SK-N-SH (cell line): ENCODE data around the gene BRD3. TPM values are rescaled to one million over a fixed set of nuclear protein-coding genes. Genes with fewer than 3 reads are reported as not detected.
A peak's percentile ranks its signal among the peaks of the same experiment; 100 is the strongest.

ENCODE experiments used
- CTCF ChIA-PET: fragments of 300-600, 350-600 bp; formaldehyde crosslinking; extraction: SDS; loops from one replicate; lab custom pipeline; 2021; lab: Yijun Ruan, JAX
- POLR2A ChIA-PET: fragments of 350-600 bp; sonication (Branson Sonifier 250); formaldehyde crosslinking; extraction: SDS; loops from one replicate; lab custom pipeline; 2020; ENCODE audit warnings: antibody characterized with exemption, inconsistent platforms; lab: Yijun Ruan, JAX
- DNase-seq: peaks from one replicate; pipeline ENCODE4 v3.0.0; 2012
- H2AFZ ChIP-seq: fragments of 200-600 bp; sonication (generic); 2 replicates; pipeline ENCODE4 v1.8.1; 2016; ENCODE audit warnings: antibody characterized with exemption, mild to moderate bottlenecking, low read depth
- H3F3A ChIP-seq: fragments of 200-600 bp; sonication (generic); replicated peaks from 2 replicates; pipeline ENCODE3; 2016; ENCODE audit warnings: antibody characterized with exemption, mild to moderate bottlenecking; ENCODE audit not compliant: insufficient read depth
- H3K27ac ChIP-seq, 2 experiments: fragments of 200-500 bp in 1 of 2; fragments of 200-600 bp in 1 of 2; sonication (Bioruptor generic) in 1 of 2; sonication (generic), shearing (Covaris generic) in 1 of 2; 2 replicates each; pipeline versions ENCODE4 v1.5.1 to v1.6.1; 2014 to 2016; ENCODE audit warnings: low read depth in 2 of 2, inconsistent platforms in 1 of 2, low read length in 1 of 2, mild to moderate bottlenecking in 1 of 2, mixed read lengths in 1 of 2
- H3K27me3 ChIP-seq: fragments of 200-600 bp; sonication (generic), shearing (Covaris generic); 2 replicates; pipeline ENCODE4 v1.6.1; 2016; ENCODE audit warnings: mixed run types; ENCODE audit not compliant: insufficient read depth
- H3K36me3 ChIP-seq, 2 experiments: fragments of 200-500 bp in 1 of 2; fragments of 200-600 bp in 1 of 2; sonication (Bioruptor generic) in 1 of 2; sonication (generic) in 1 of 2; replicated peaks in 1 of 2; 2 replicates each; pipeline versions ENCODE3 to v1.5.1; 2014 to 2016; ENCODE audit warnings: low read length in 1 of 2, mild to moderate bottlenecking in 1 of 2; ENCODE audit not compliant: insufficient read depth in 2 of 2, control insufficient read depth in 1 of 2
- H3K4me1 ChIP-seq, 2 experiments: fragments of 200-500 bp in 1 of 2; fragments of 200-600 bp in 1 of 2; sonication (Bioruptor generic) in 1 of 2; sonication (generic), shearing (Covaris generic) in 1 of 2; 2 replicates each; pipeline versions ENCODE4 v1.5.1 to v1.6.1; 2014 to 2016; ENCODE audit warnings: low read depth in 1 of 2, low read length in 1 of 2, mixed run types in 1 of 2; ENCODE audit not compliant: insufficient read depth in 2 of 2, control insufficient read depth in 1 of 2
- H3K4me2 ChIP-seq: fragments of 200-600 bp; sonication (generic), shearing (Covaris generic); 2 replicates; pipeline ENCODE4 v1.6.1; 2017; ENCODE audit warnings: mixed run types
- H3K4me3 ChIP-seq, 2 experiments: fragments of 200-500 bp in 1 of 2; fragments of 200-600 bp in 1 of 2; sonication (Bioruptor generic) in 1 of 2; sonication (generic), shearing (Covaris generic) in 1 of 2; 2 replicates each; pipeline versions ENCODE4 v1.5.1 to v1.8.1; 2014 to 2016; ENCODE audit warnings: low read depth in 2 of 2, inconsistent platforms in 1 of 2, low read length in 1 of 2, mild to moderate bottlenecking in 1 of 2, mixed read lengths in 1 of 2, moderate library complexity in 1 of 2
- H3K79me2 ChIP-seq: fragments of 200-600 bp; sonication (generic); 2 replicates; pipeline ENCODE4 v1.8.1; 2017; ENCODE audit warnings: mild to moderate bottlenecking; ENCODE audit not compliant: insufficient read depth
- H3K9ac ChIP-seq: fragments of 200-600 bp; sonication (generic); 2 replicates; pipeline ENCODE4 v1.6.1; 2017; ENCODE audit warnings: mixed run types
- H3K9me2 ChIP-seq: fragments of 200-600 bp; sonication (generic); 2 replicates; pipeline ENCODE4 v1.6.1; 2017; ENCODE audit warnings: mixed run types
- H3K9me3 ChIP-seq: fragments of 200-600 bp; sonication (generic); 2 replicates; pipeline ENCODE4 v1.6.1; 2017; ENCODE audit warnings: mixed run types, mild to moderate bottlenecking, moderate library complexity
- H4K20me1 ChIP-seq: fragments of 200-600 bp; sonication (generic); 2 replicates; pipeline ENCODE4 v1.6.1; 2017; ENCODE audit warnings: mild to moderate bottlenecking, mixed run types; ENCODE audit not compliant: insufficient read depth
- CHD2 ChIP-seq: fragments of 150-350 bp; IDR thresholded peaks from 2 replicates; pipeline ENCODE4 v1.6.1; 2018; ENCODE audit warnings: low read length; ENCODE audit not compliant: partially characterized antibody
- ELF1 ChIP-seq: IDR thresholded peaks from 2 replicates; pipeline ENCODE4 v1.4.0; 2012
- EP300 ChIP-seq, 2 experiments: IDR thresholded peaks; 2 replicates each; pipeline versions ENCODE4 v1.4.0 to v1.6.1; 2012; ENCODE audit warnings: borderline replicate concordance in 1 of 2, low read depth in 1 of 2, low read length in 1 of 2
- GABPA ChIP-seq: IDR thresholded peaks from 2 replicates; pipeline ENCODE4 v1.4.0; 2012; ENCODE audit warnings: low read depth, mild to moderate bottlenecking
- GATA2 ChIP-seq: sonication (generic); formaldehyde crosslinking; IDR thresholded peaks from 2 replicates; pipeline ENCODE4 v1.5.0; 2020; ENCODE audit warnings: mild to moderate bottlenecking, missing genetic modification reagents
- NFIC ChIP-seq: IDR thresholded peaks from 2 replicates; pipeline ENCODE4 v1.4.0; 2012; ENCODE audit warnings: borderline replicate concordance
- POLR2AphosphoS5 ChIP-seq: IDR thresholded peaks from 2 replicates; pipeline ENCODE4 v1.6.1; 2012; ENCODE audit warnings: low read depth, low read length
- RAD21 ChIP-seq: IDR thresholded peaks from 2 replicates; pipeline ENCODE4 v1.6.1; 2012; ENCODE audit warnings: mild to moderate bottlenecking, low read length
- RCOR1 ChIP-seq: fragments of 150-350 bp; IDR thresholded peaks from 2 replicates; pipeline ENCODE4 v1.6.1; 2017; ENCODE audit warnings: antibody characterized with exemption, low read length
- RFX5 ChIP-seq: IDR thresholded peaks from 2 replicates; pipeline ENCODE4 v1.6.1; 2012; ENCODE audit warnings: mild to moderate bottlenecking, improper control_type of control experiment, low read length
- RXRA ChIP-seq: IDR thresholded peaks from 2 replicates; pipeline ENCODE4 v1.4.0; 2012; ENCODE audit warnings: low read depth, mild to moderate bottlenecking, borderline replicate concordance
- SIN3A ChIP-seq: IDR thresholded peaks from 2 replicates; pipeline ENCODE4 v1.6.1; 2012; ENCODE audit warnings: low read depth, mild to moderate bottlenecking, low read length, moderate library complexity, borderline replicate concordance
- TAF1 ChIP-seq: IDR thresholded peaks from 2 replicates; pipeline ENCODE4 v1.6.1; 2012; ENCODE audit warnings: low read depth, mild to moderate bottlenecking, low read length, moderate library complexity, borderline replicate concordance
- YY1 ChIP-seq: IDR thresholded peaks from 2 replicates; pipeline ENCODE4 v1.4.0; 2012; ENCODE audit warnings: low read depth, mild to moderate bottlenecking
- WGBS: methylation state at CpG from one replicate; pipeline ENCODE4 v1.1.6; 2017; ENCODE audit warnings: low lambda C conversion rate; 5-methylcytosine and 5-hydroxymethylcytosine counted together
- polyA plus RNA-seq, 3 experiments: library from polyadenylated mRNA; depleted of rRNA; stranded (reverse); fragments of >200 nt; gene quantifications; 2 replicates each; pipeline ENCODE4 v1.2.3, GENCODE V29; 2012
- TF ChIP-seq, protein P1 (sequence below): IDR thresholded peaks from 2 replicates; pipeline ENCODE4 v1.6.1; 2012; ENCODE audit warnings: mild to moderate bottlenecking, low read depth, low read length, moderate library complexity
- TF ChIP-seq, protein P2 (sequence below): IDR thresholded peaks from 2 replicates; pipeline ENCODE4 v1.4.0; 2012; ENCODE audit warnings: low read depth
- TF ChIP-seq, protein P3 (sequence below): IDR thresholded peaks from 2 replicates; pipeline ENCODE4 v1.4.0; 2012; ENCODE audit warnings: low read depth, borderline replicate concordance
- TF ChIP-seq, protein P4 (sequence below): fragments of 150-350 bp; IDR thresholded peaks from 2 replicates; pipeline ENCODE4 v1.6.1; 2016; ENCODE audit warnings: mild to moderate bottlenecking, low read depth, low read length
- TF ChIP-seq, protein P5 (sequence below): IDR thresholded peaks from 2 replicates; pipeline ENCODE4; 2012
- TF ChIP-seq, protein P6 (sequence below): IDR thresholded peaks from 2 replicates; pipeline ENCODE4 v1.4.0; 2012; ENCODE audit warnings: low read depth, borderline replicate concordance

The BRD3 gene
- polyA plus RNA-seq, 1 of the 3 experiments (the other 2 are of a cell fraction), result 11.4 TPM

DNA sequence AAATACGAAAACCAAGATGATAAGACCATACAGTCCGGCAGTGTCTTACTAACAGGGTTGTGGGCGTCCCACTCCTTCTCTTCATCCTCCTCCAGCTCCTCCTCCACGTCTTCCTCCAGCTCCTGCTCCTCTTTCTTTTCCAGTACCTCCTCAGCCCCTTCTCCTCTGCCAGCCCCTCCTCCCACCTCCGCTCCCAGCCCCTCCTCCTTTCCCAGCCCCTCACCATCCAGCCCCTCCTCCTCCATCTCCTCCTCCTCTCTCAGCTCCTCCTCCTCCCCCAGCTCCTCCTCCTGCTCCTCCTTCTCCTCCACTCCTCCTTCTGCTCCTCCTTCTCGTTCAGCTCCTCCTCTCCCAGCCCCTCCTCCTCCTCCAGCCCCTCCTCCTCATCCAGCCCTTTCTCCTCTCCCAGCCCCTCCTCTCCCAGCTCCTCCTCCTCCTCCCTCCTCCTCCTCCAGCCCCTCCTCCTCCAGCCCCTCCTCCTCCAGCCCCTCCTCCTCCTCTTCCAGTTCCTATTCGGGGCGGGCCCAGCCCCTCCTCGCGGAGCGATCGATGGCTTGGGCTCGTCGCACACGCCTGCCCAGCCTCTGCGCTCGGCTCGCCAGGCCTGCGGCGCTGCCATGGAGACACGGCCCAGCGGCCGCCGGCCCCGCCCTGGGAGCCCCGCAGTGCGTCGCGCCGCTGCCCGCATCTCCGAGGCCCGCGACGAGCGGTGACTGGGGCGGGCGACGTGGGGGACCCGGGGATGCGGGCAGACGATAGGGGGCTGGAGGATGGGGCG lies 42.8 kb downstream of the BRD3 start, which contains the start of gene BRD3OS:
Gene BRD3OS, plus strand, starts transcription at position 654 of the 778 bp plus-strand sequence. CDS start 1,267 bp downstream, outside the sequence.
- ChIA-PET POLR2A (interaction anchor here (1.5 kb wide), 1 partner anchor 41 kb away, joined by 4 read pairs; no protein-coding TSS in a partner anchor), CTCF (interaction anchor here (0.9 to 2.1 kb wide), 6 partner anchors 9 to 282 kb away, joined by 3 to 15 read pairs (median 4); partner anchors contain the start of gene WDR5)
- Histone ChIP-seq H3K27ac (peak within 1 kb of the TSS; percentile 58 to 74), H3K4me1 (peaks cover 0 to 12% of the 10 kb centered on the region in 2 experiments; a peak in 1 of 4 replicates), H3K4me2 (peak within 1 kb of the TSS; percentile 99), H4K20me1 (no peaks in the 10 kb centered on the region), H3K36me3 (peaks cover 6 to 21% of the 10 kb centered on the region in 2 experiments), H3K79me2 (peaks cover 6% of the 10 kb centered on the region; the same call in 1 of the 2 replicates), H3F3A (peaks cover 10% of the 10 kb centered on the region), H3K4me3 (peak within 1 kb of the TSS; percentile 74 to 80), H3K27me3 (no peaks in the 10 kb centered on the region), H2AFZ (peak within 1 kb of the TSS; percentile 77), H3K9me3 (no peaks in the 10 kb centered on the region), H3K9ac (peak within 1 kb of the TSS; percentile 71; the same call in 1 of the 2 replicates), H3K9me2 (no peaks in the 10 kb centered on the region)
- 6% methylated on average over 19 of the region's 43 CpGs for WGBS
- peak; percentile 95 for DNase-seq
- TF ChIP-seq TAF1 (peak; percentile 38; the same call in 1 of the 2 replicates), RCOR1 (peak; percentile 30; the same call in 1 of the 2 replicates), RAD21 (no peak), CHD2 (peak; percentile 64), ELF1 (no peak), NFIC (no peak), SIN3A (peak; percentile 25; the same call in 1 of the 2 replicates), POLR2AphosphoS5 (peak; percentile 26; the same call in 1 of the 2 replicates), RXRA (no peak), GABPA (no peak), YY1 (no peak), EP300 (IDR thresholded peaks at IDR 0.05; ENCODE audit: borderline replicate concordance in 1 of 2, low read depth in 1 of 2, low read length in 1 of 2) (no peak), RFX5 (no peak), GATA2 (CRISPR knock-in tag) (no peak)
- TF ChIP-seq, protein P1, sequence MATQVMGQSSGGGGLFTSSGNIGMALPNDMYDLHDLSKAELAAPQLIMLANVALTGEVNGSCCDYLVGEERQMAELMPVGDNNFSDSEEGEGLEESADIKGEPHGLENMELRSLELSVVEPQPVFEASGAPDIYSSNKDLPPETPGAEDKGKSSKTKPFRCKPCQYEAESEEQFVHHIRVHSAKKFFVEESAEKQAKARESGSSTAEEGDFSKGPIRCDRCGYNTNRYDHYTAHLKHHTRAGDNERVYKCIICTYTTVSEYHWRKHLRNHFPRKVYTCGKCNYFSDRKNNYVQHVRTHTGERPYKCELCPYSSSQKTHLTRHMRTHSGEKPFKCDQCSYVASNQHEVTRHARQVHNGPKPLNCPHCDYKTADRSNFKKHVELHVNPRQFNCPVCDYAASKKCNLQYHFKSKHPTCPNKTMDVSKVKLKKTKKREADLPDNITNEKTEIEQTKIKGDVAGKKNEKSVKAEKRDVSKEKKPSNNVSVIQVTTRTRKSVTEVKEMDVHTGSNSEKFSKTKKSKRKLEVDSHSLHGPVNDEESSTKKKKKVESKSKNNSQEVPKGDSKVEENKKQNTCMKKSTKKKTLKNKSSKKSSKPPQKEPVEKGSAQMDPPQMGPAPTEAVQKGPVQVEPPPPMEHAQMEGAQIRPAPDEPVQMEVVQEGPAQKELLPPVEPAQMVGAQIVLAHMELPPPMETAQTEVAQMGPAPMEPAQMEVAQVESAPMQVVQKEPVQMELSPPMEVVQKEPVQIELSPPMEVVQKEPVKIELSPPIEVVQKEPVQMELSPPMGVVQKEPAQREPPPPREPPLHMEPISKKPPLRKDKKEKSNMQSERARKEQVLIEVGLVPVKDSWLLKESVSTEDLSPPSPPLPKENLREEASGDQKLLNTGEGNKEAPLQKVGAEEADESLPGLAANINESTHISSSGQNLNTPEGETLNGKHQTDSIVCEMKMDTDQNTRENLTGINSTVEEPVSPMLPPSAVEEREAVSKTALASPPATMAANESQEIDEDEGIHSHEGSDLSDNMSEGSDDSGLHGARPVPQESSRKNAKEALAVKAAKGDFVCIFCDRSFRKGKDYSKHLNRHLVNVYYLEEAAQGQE, result no peak
- TF ChIP-seq, protein P2, sequence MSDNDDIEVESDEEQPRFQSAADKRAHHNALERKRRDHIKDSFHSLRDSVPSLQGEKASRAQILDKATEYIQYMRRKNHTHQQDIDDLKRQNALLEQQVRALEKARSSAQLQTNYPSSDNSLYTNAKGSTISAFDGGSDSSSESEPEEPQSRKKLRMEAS, result peak; percentile 26; the same call in 1 of the 2 replicates
- TF ChIP-seq, protein P3, sequence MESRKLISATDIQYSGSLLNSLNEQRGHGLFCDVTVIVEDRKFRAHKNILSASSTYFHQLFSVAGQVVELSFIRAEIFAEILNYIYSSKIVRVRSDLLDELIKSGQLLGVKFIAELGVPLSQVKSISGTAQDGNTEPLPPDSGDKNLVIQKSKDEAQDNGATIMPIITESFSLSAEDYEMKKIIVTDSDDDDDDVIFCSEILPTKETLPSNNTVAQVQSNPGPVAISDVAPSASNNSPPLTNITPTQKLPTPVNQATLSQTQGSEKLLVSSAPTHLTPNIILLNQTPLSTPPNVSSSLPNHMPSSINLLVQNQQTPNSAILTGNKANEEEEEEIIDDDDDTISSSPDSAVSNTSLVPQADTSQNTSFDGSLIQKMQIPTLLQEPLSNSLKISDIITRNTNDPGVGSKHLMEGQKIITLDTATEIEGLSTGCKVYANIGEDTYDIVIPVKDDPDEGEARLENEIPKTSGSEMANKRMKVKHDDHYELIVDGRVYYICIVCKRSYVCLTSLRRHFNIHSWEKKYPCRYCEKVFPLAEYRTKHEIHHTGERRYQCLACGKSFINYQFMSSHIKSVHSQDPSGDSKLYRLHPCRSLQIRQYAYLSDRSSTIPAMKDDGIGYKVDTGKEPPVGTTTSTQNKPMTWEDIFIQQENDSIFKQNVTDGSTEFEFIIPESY, result no peak
- TF ChIP-seq, protein P4, sequence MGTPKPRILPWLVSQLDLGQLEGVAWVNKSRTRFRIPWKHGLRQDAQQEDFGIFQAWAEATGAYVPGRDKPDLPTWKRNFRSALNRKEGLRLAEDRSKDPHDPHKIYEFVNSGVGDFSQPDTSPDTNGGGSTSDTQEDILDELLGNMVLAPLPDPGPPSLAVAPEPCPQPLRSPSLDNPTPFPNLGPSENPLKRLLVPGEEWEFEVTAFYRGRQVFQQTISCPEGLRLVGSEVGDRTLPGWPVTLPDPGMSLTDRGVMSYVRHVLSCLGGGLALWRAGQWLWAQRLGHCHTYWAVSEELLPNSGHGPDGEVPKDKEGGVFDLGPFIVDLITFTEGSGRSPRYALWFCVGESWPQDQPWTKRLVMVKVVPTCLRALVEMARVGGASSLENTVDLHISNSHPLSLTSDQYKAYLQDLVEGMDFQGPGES, result no peak
- TF ChIP-seq, protein P5, sequence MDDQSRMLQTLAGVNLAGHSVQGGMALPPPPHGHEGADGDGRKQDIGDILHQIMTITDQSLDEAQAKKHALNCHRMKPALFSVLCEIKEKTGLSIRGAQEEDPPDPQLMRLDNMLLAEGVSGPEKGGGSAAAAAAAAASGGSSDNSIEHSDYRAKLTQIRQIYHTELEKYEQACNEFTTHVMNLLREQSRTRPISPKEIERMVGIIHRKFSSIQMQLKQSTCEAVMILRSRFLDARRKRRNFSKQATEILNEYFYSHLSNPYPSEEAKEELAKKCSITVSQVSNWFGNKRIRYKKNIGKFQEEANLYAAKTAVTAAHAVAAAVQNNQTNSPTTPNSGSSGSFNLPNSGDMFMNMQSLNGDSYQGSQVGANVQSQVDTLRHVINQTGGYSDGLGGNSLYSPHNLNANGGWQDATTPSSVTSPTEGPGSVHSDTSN, result no peak
- TF ChIP-seq, protein P6, sequence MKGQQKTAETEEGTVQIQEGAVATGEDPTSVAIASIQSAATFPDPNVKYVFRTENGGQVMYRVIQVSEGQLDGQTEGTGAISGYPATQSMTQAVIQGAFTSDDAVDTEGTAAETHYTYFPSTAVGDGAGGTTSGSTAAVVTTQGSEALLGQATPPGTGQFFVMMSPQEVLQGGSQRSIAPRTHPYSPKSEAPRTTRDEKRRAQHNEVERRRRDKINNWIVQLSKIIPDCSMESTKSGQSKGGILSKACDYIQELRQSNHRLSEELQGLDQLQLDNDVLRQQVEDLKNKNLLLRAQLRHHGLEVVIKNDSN, result no peak
